Measurements from ENCODE around the gene PARVA.

Gene PARVA

DNA sequence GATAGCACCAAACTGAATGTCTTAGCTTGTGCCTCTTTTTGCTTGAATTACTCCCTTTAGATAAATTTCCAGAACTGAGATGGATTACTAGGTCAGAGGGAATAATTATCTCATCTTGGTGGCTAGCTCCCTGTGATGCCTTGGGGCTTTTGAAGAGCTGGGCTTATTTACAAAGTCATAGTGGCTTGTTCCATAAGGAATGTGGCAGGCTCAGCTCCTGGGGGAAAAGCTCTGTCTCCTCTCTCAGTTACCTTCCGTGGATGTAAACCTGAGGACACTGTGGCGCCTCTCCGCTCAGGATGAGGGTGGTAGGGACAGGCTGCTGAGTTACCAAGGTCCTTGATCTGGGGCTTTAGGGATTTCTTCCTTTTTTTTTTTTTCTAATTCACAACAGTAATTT, 121.7 kb downstream of the PARVA start:
- H3K9ac ChIP-seq (ENCODE audit: low read depth, low read length): no peak overlapping the region
- H3K4me3 ChIP-seq (ENCODE audit: low read length): no peak overlapping the region

DNA sequence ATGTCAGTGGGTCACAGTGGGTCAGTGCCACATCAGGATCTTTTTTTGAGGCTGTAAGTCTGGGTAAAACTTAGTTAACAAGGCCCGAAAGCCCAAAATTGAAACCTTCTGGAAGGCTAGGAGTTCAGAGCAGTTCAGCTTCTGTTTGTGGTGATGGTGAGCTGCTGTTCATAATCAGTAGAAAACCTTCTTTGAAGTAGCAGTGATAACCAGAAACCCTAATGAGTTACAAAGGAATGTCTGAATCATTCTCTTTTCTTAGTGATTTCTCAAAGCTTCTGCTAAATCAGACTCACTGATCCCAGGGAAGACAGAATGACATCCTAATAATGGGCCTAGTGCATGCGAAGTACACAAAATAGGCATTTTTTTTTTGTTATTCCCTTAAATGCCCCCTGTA, 124.7 kb downstream of the PARVA start:
- Histone ChIP-seq H3K4me3 (ENCODE audit: low read length) (no peak overlapping the region), H3K9me3 (ENCODE audit: insufficient read depth, low read depth, low read length) (no peaks in the 10 kb centered on the region), H3K27ac (ENCODE audit: low read length) (no peak overlapping the region), H3K9ac (ENCODE audit: low read depth, low read length) (no peak overlapping the region), H3K36me3 (ENCODE audit: insufficient read depth, low read depth, low read length) (no peaks in the 10 kb centered on the region), H3K27me3 (ENCODE audit: insufficient read depth, low read length) (no peaks in the 10 kb centered on the region), H3K4me1 (ENCODE audit: insufficient read depth, low read length) (no peaks in the 10 kb centered on the region)

More for the DNA sequence above, 121.7 kb downstream of the PARVA start:
- H3K27ac ChIP-seq (ENCODE audit: low read length): no peak overlapping the region
- no peaks in the 10 kb centered on the region for H3K36me3 ChIP-seq (ENCODE audit: insufficient read depth, low read depth, low read length)
- H3K4me1 ChIP-seq (ENCODE audit: insufficient read depth, low read length): peaks cover 9% of the 10 kb centered on the region
- no peaks in the 10 kb centered on the region for H3K27me3 ChIP-seq (ENCODE audit: insufficient read depth, low read length)
- H3K9me3 ChIP-seq (ENCODE audit: insufficient read depth, low read depth, low read length): no peaks in the 10 kb centered on the region

DNA sequence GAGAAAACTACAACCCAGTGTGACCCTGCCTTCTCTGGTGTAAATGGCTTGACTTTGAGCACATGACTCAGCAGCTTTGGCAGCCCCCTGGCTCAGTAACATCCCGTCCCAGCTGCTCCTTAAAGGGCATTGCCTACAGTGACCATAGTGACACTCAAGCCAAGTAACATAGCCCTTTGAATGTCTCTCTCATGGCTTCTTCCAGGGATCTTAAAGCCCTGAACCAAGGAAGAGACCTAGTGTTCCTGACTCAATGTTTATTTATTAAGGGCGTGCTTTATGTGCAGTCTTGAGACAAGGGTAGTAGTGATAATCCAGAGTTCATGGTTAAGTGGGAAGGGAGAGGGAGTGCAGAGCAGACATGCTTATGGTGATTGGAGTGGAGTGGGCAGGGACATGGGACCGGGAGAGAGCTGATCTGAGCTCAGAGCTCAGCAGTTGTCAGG, 125.7 kb downstream of the PARVA start:
- H3K27me3 ChIP-seq (ENCODE audit: insufficient read depth, low read length): no peaks in the 10 kb centered on the region
- no peak overlapping the region for H3K9ac ChIP-seq (ENCODE audit: low read depth, low read length)
- no peak overlapping the region for H3K4me3 ChIP-seq (ENCODE audit: low read length)
- no peak overlapping the region for H3K27ac ChIP-seq (ENCODE audit: low read length)
- H3K4me1 ChIP-seq (ENCODE audit: insufficient read depth, low read length): 0 out of 2 replicates have a peak, but pooled peaks cover 4% of the 10 kb centered on the region
- H3K36me3 ChIP-seq (ENCODE audit: insufficient read depth, low read depth, low read length): no peaks in the 10 kb centered on the region
- no peaks in the 10 kb centered on the region for H3K9me3 ChIP-seq (ENCODE audit: insufficient read depth, low read depth, low read length)

DNA sequence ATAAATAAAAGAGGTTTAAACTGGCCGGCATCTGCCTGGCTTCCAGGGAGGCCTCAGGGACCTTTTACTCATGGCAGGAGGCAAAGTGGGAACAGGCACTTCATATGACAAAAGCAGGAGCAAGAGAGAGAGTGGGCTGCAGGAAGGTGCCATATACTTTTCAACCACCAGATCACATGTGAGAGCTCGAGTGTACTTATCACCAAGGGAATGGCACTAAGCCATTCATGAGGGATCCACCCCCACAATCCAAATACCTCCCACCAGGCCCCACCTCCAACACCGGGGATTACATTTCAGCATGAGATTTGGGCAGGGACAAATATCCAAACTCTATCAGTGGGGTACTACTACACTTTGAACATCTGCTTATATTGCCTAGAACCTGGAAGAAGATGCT, 126.5 kb downstream of the PARVA start:
- peaks cover 9% of the 10 kb centered on the region; the same call in 1 of the 2 replicates for H3K4me1 ChIP-seq (ENCODE audit: insufficient read depth, low read length)
- no peak overlapping the region for H3K4me3 ChIP-seq (ENCODE audit: low read length)
- H3K36me3 ChIP-seq (ENCODE audit: insufficient read depth, low read depth, low read length): no peaks in the 10 kb centered on the region
- no peaks in the 10 kb centered on the region for H3K9me3 ChIP-seq (ENCODE audit: insufficient read depth, low read depth, low read length)
- H3K27ac ChIP-seq (ENCODE audit: low read length): no peak overlapping the region
- no peak overlapping the region for H3K9ac ChIP-seq (ENCODE audit: low read depth, low read length)
- no peaks in the 10 kb centered on the region for H3K27me3 ChIP-seq (ENCODE audit: insufficient read depth, low read length)

DNA sequence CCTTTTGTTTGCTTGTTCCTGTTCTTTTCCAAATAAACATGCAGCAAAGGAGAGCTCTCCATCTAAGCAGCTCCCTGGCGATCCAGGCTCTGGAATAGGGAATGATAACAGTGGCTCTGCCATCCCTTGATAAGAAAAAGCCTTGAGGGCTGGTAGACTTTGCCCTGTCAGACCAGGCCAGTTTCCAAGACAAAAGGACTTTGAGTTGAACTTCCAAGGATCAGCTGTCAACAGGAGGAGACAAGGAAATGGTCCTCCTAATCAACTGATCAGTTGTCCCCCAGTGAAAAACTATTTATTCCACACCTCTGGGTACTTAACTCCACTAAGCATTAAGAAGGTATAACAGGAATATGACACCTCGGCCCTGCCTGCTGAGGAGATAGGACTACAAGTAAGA, 127.8 kb downstream of the PARVA start:
- Histone ChIP-seq H3K9me3 (ENCODE audit: insufficient read depth, low read depth, low read length) (no peaks in the 10 kb centered on the region), H3K27ac (ENCODE audit: low read length) (no peak overlapping the region), H3K27me3 (ENCODE audit: insufficient read depth, low read length) (no peaks in the 10 kb centered on the region), H3K9ac (ENCODE audit: low read depth, low read length) (no peak overlapping the region), H3K4me1 (ENCODE audit: insufficient read depth, low read length) (peaks cover 9% of the 10 kb centered on the region; the same call in 1 of the 2 replicates), H3K36me3 (ENCODE audit: insufficient read depth, low read depth, low read length) (no peaks in the 10 kb centered on the region), H3K4me3 (ENCODE audit: low read length) (no peak overlapping the region)

DNA sequence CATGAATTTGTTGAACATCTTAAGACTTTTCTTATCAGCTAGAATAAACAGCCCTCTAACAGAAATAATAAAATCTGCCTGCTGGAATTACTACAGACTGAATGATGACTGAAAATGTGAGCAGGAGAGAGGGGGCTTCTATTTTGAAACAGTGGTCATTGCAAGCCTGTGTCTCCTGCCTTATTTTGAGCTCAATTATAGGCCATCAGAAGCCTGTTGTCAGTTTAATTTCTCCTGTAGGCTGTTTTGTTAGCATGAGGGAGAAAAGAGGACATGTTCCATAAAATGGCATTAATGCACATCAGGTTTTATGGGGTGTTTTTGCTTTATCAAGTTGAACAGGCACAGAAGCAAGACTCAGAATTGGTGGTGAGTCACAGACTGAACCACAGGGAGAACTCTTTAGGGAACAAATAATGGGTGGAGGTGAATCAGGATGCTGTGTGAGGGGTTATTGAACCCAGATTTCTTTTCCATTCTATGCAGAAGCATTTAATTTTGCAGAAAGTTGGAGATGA, 129.1 kb downstream of the PARVA start:
- H3K4me1 ChIP-seq (ENCODE audit: insufficient read depth, low read length): peaks cover 9% of the 10 kb centered on the region; the same call in 1 of the 2 replicates

DNA sequence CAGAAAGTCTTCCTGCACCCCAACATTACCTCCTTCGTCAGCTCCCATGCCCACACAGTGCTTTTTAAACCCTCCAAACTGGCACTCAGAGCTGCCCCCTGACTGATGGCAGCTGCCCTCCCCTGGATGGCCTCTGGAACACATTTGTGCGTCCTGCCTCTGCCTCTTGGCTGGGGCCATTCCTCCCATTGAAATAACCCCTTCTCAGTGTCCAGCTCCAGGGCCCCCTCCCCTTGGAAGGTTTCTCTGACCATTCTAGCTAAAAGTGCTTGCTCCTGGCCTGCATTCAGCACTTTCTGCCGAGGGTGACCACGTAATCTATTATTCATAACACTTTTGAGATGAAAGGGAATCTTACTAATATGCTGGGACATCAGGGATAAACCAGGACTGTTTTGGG, 130.0 kb downstream of the PARVA start:
- H3K27me3 ChIP-seq (ENCODE audit: insufficient read depth, low read length): no peaks in the 10 kb centered on the region
- H3K27ac ChIP-seq (ENCODE audit: low read length): no peak overlapping the region
- H3K9ac ChIP-seq (ENCODE audit: low read depth, low read length): no peak overlapping the region
- H3K4me3 ChIP-seq (ENCODE audit: low read length): no peak overlapping the region
- no peaks in the 10 kb centered on the region for H3K36me3 ChIP-seq (ENCODE audit: insufficient read depth, low read depth, low read length)
- no peaks in the 10 kb centered on the region for H3K9me3 ChIP-seq (ENCODE audit: insufficient read depth, low read depth, low read length)
- peaks cover 9% of the 10 kb centered on the region; the same call in 1 of the 2 replicates for H3K4me1 ChIP-seq (ENCODE audit: insufficient read depth, low read length)

More for the DNA sequence above, 129.1 kb downstream of the PARVA start:
- Histone ChIP-seq H3K4me3 (ENCODE audit: low read length) (no peak overlapping the region), H3K27ac (ENCODE audit: low read length) (no peak overlapping the region), H3K9ac (ENCODE audit: low read depth, low read length) (no peak overlapping the region), H3K27me3 (ENCODE audit: insufficient read depth, low read length) (no peaks in the 10 kb centered on the region), H3K36me3 (ENCODE audit: insufficient read depth, low read depth, low read length) (no peaks in the 10 kb centered on the region), H3K9me3 (ENCODE audit: insufficient read depth, low read depth, low read length) (no peaks in the 10 kb centered on the region)

DNA sequence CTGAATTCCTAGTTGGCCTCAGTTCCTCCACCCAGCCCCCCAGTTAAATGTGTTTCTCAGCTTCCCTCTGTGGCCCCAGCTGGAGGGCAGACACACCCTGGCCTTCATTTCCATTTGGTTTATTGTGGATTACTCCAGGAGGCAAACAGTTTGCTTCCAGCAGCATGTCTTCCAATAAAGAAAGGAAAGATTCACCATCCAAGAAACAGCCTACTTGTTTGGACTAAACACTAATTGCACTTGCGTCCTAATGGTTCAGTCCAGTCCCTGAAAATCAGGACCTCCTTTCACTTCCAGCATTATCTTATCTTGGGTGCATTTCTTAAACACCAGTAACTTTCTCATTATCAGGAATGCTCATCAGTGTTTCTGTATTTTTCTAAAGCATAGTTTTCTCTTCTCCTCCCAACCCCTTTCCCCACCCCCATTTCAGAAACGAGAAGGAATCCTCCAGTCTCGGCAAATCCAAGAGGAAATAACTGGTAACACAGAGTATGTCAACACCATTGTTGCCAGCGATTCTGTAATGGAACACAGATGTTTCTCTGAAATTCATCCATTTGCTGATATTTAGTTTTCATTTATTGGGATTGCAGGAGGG, 130.9 kb downstream of the PARVA start:
- peaks cover 9% of the 10 kb centered on the region; the same call in 1 of the 2 replicates for H3K4me1 ChIP-seq (ENCODE audit: insufficient read depth, low read length)
- no peak overlapping the region for H3K9ac ChIP-seq (ENCODE audit: low read depth, low read length)
- no peaks in the 10 kb centered on the region for H3K9me3 ChIP-seq (ENCODE audit: insufficient read depth, low read depth, low read length)
- H3K4me3 ChIP-seq (ENCODE audit: low read length): no peak overlapping the region
- no peaks in the 10 kb centered on the region for H3K36me3 ChIP-seq (ENCODE audit: insufficient read depth, low read depth, low read length)
- H3K27ac ChIP-seq (ENCODE audit: low read length): no peak overlapping the region
- no peaks in the 10 kb centered on the region for H3K27me3 ChIP-seq (ENCODE audit: insufficient read depth, low read length)

DNA sequence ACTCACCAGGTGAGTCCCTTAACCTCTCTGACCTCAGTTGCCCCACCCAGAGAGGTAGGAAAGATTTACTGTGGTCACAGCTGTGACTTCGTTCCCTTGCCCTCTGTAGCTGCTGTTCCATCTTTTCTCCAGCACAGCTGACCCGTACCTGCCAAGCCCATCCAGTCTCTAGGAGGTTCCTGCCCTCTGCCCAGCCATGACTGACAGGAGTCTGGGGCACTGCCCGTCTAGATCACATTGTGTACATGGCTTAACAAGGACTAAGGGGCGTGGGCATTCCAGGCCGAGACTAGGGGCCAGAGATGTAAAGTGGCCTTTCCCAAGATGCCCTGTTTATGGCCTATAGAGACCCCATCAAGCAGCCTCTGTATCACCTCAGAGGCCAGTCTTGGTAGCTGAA, 132.0 kb downstream of the PARVA start:
- no peaks in the 10 kb centered on the region for H3K36me3 ChIP-seq (ENCODE audit: insufficient read depth, low read depth, low read length)
- H3K27me3 ChIP-seq (ENCODE audit: insufficient read depth, low read length): no peaks in the 10 kb centered on the region
- no peak overlapping the region for H3K9ac ChIP-seq (ENCODE audit: low read depth, low read length)
- peaks cover 9% of the 10 kb centered on the region; the same call in 1 of the 2 replicates for H3K4me1 ChIP-seq (ENCODE audit: insufficient read depth, low read length)
- no peak overlapping the region for H3K27ac ChIP-seq (ENCODE audit: low read length)
- H3K4me3 ChIP-seq (ENCODE audit: low read length): no peak overlapping the region
- H3K9me3 ChIP-seq (ENCODE audit: insufficient read depth, low read depth, low read length): no peaks in the 10 kb centered on the region

DNA sequence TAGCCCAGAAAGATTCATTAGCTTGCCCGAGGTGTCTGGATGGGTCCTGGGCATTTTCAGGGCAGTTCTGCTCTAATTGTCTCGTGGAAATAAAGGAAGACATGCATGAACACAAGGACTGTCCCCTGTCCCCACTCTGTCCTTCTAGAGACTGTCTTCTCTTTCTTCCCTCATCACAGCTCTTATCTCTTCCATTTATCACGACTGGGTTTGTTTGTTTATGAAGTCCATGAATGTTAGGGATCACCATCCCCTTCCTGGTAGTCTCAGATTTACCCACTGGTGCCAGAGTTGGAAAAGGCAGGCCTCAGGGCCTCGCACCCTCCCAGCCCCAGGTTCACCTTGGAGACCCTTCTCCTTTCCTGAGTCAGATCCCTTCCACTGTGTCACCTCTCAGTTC, 134.8 kb downstream of the PARVA start:
- Histone ChIP-seq H3K9me3 (ENCODE audit: insufficient read depth, low read depth, low read length) (no peaks in the 10 kb centered on the region), H3K4me3 (ENCODE audit: low read length) (no peak overlapping the region), H3K27ac (ENCODE audit: low read length) (no peak overlapping the region)

DNA sequence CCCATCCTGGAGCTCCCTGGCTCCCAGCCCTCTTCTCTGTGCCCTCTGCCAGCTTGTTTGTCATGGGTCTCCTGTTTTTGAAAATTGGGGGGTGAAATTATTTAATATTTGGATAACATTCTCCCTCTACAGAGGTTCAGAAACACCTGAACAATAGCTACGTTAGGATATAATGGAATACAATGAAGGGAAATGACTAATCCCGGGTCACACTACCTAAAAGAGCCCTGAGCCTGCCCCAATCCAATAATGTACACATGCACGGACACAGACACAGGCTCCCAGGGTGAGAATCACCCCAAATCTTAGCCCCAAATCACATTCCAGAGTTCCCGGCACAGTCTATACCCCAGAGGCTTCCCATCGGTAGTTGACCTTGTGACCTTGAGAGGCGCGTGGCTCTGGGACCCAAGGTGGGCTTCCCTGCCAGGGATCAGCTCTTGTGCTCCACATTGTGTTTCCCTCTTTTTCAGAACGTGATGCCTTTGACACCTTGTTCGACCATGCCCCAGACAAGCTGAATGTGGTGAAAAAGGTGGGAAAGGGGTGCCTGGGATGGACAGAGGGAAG, 135.5 kb downstream of the PARVA start:
- peaks cover 5% of the 10 kb centered on the region; the same call in 1 of the 2 replicates for H3K4me1 ChIP-seq (ENCODE audit: insufficient read depth, low read length)

More for the DNA sequence above, 134.8 kb downstream of the PARVA start:
- Histone ChIP-seq H3K4me1 (ENCODE audit: insufficient read depth, low read length) (peaks cover 9% of the 10 kb centered on the region; the same call in 1 of the 2 replicates), H3K36me3 (ENCODE audit: insufficient read depth, low read depth, low read length) (no peaks in the 10 kb centered on the region), H3K9ac (ENCODE audit: low read depth, low read length) (no peak overlapping the region), H3K27me3 (ENCODE audit: insufficient read depth, low read length) (no peaks in the 10 kb centered on the region)

More for the DNA sequence above, 135.5 kb downstream of the PARVA start:
- Histone ChIP-seq H3K36me3 (ENCODE audit: insufficient read depth, low read depth, low read length) (no peaks in the 10 kb centered on the region), H3K4me3 (ENCODE audit: low read length) (no peak overlapping the region), H3K9ac (ENCODE audit: low read depth, low read length) (no peak overlapping the region), H3K27me3 (ENCODE audit: insufficient read depth, low read length) (no peaks in the 10 kb centered on the region), H3K9me3 (ENCODE audit: insufficient read depth, low read depth, low read length) (no peaks in the 10 kb centered on the region), H3K27ac (ENCODE audit: low read length) (no peak overlapping the region)
